HUDEP-2 (cell line): Measurements from ENCODE around the gene FITM2.

Experiments
- DNase-seq, 76 experiments: peaks; one replicate each; lab custom pipeline; 2025; ENCODE audit not compliant: unreplicated experiment in 76 of 76; lab: John Stamatoyannopoulos, UW

FITM2 gene

DNA sequence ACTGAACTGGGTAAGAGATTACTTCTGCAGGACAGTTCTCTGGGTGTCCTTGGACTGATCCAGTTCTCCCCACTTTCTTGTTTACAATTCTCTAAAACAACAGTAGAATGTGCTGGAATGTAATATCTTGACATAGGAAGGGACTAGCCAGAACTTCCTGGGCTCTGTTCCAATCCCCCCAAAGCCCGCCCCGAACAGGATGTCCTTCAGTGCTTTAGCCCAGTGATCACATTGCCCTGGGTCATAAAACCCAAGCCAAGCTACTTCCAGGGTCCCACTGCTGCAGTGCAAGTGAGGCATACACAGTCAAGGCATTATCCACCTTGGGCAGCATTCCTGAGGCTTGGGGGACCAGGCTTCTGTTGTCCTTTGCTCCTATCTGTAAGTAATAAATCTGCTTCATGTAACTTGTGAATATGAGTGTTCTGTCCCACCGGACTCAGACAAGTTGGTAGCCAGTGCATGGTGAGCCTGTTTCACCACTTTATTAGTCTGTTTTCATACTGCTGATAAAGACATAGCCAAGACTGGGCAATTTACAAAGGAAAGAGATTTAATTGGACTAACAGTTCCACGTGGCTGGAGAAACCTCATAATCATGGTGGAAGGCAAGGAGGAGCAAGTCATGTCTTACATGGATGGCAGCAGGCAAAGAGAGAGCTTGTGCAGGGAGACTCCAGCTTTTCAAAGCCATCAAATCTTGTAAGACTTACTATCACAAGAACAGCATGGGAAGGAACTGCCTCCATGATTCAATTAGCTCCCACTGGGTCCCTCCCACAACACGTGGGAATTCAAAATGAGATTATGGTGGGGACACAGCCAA lies 23.5 kb downstream of the FITM2 start:
- DNase-seq = no peak

DNA sequence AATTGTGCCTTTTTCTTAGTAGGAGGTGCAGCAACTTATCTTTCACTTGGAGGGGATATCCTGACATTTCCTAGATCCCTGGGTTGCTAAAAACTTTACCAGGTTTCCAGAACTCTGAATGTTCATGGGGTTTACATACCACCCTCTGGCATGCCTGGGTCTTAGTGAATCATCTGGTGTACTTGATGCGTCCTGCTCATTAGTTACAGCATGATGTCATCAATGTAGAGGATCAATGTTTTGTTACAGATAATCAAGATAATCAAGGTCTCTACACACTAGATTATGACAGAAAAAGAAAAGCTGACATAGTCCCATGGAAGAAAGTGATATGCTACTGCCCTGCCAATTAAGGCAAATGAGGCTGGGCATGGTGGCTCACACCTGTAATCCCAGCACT lies 27.0 kb downstream of the FITM2 start:
- DNase-seq = no peak

DNA sequence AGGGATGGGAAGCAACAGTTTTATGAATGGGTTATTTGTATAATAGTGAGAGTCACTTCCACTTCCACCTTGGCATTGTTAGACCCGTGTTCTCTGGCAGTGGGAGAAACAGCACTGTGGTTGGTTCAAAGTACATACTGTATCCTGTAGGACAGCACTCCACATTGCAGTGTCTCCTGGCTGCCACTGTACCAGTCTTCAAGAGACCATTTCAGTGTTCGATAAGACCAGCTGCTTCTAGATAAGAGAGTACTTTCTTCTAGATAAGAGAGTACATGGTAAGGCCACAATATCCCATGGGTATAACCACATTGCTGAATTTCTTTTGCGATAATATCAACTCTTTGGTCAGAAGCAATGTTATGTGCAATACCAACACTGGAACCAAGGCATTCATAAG lies 28.8 kb downstream of the FITM2 start:
- DNase-seq = peak in 60 of 76 experiments; percentile 6 to 83 (median 44)

DNA sequence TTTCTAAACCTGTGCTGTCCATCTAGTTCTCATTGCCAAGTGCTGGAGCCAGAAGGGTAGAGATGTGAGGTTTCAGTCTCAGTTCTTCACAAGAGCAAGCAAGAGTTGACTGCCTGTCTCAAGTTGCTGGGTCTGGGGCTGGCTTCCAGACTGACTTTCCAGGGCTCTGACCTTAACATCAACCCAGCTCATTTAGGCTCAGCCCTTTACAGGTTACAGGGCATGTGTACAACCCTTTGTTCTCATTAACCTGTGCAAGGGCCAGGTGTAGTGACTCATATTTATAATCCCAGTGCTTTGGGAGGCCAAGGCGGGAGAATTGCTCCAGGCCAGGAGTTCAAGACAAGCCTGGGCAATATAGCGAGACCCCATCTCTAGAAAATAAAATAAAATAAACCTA lies 30.6 kb downstream of the FITM2 start:
- DNase-seq = no peak

DNA sequence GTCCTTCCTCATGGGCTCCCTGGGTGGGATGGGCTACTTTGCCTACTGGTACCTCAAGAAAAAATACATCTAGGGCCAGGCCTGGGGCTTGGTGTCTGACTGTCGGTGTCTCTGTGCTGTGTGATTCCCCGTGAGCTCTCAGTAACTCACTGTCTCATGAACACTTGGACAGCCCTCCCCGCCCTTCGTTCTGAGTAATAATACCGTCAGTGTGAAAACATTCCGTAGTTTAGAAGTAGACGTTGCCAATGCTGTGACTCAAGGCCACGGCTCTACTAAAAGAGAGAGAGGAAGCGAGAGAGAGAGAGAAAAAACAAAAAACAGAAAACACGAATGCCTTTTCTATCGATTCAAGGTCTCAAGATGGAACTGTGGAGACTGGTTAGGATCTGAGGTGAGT lies 31.8 kb downstream of the FITM2 start:
- no peak for DNase-seq

DNA sequence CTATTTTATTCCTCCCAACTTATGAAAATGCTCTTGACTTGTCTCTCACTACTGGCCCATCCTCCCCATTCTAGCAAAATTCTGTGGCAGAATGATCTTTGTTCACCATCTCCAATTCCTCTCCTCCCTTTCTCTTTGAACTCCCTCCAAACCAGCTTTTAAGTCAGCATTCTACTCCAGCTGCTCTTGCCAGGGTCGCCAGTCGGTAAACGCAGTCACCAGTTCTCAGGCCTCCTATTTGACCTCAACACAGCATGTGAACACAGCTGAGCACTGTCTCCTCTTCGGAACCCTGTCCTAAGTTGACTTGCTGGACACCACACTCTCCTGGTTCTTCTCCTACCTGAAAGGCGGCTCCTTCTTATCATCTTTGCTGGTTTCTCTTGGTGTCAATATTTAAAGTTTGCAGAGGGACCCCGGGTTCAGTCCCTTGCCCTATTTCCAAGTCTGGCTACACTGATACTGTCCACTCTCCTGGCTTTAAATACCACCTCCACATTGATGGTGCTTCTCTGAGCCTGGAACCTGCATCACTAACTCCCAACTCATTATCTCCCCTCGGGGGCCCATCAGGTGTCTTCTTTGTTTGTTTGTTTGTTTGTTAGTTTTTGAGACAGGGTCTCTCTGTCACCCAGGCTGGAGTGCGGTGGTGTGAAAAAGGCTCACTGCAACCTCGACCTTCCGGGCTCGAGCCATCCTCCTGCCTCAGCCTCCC lies 36.5 kb downstream of the FITM2 start:
- DNase-seq = no peak

DNA sequence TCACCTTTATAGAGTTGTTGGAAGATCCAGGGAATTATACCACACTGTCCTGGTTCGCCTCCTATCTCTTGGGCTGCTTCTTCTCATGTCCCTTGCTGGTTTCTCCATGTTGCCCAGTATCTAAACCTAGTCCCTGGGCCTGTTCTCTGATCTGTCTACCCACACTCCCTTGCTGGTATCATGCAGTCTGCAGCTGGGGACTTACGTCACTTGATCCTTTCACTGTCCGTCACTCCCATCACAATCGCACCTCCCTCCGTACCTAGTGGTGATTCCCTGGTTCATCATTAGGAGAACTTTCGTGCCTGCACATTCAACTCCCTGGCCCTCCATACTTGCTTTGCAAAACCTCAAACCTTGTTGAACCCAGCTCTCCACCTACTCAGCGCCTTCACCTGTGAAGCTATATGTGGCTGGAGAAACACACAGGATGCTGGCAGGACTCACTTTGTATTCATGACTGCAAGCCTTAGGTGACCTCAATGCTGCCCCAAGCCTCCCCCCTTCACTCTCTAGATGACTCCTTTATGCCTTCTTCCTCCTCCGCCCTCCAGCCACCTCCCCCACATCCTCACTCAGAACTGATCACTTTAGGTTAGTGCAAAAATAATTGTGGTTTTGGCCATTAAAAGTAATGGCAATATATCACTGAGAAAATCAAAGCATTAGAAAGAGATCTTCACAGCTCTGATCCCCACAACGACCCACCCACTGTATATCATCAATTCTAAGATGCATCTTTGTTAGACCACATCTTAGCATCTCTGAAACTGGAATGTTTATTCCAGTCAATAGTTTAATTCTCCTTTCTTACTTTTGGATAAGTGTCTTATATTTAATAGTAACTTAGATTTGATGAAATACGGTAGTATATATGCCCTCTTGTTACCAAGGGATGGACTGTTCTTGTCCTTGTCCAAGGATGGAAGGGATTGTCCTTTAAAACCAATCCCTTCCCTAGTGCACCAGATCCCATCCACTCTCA lies 37.5 kb downstream of the FITM2 start:
- DNase-seq = no peak

DNA sequence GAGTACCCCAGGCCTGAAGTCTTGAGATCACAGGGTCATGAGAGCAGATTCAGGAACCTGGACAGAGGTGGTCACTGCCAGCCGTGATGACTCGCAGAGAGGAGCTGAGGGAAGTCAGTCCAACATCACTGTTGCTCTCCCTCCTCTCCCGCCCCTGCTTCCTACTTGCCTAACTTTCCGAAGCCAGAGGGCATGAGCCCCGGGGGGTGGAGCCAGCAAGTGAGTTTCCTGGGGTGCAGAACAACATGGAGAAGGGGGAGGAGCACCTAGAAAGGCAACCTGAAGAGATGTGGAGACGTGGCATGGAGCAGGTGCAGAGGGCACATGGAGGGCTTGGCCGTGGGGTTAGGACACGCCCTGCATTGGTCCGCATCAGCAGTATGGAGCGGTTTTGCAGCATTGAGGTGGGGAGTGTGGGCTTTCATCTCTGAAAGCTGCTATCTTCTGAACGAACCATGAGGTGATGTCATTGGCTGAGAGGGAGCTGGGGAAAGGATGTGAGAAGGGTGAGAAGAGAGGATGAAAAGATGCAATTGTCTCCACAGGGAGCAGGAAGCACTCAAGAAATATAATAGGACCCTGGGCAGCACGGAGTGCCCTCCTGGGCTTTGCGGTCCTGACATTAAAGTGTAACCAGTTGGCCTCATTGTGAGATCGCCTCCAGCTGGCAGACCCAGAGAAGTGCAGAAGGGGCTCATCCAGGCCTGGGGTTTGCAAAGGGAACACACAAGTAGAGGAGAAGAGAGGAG lies 38.9 kb downstream of the FITM2 start:
- peak in 3 of 76 experiments; percentile 3 to 9 (median 5) for DNase-seq

DNA sequence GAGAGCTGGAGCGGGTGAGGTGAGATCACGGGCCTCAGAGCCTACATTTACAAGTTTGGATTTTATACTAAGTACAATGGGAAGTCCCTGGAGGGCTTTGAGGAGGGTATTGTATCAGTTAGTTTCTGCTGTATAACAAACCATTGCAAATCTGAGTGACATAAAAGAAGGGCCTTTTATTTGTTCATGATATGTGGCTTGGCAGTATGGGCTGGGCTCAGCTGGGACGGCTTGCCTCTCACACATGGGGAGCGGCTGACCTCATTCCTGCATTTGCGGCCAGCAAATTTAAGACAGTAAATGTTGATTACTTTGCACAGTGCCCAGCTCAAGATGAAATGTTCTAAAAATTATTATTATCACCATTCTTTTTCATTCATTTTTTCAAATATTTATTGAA lies 42.2 kb downstream of the FITM2 start:
- no peak for DNase-seq

DNA sequence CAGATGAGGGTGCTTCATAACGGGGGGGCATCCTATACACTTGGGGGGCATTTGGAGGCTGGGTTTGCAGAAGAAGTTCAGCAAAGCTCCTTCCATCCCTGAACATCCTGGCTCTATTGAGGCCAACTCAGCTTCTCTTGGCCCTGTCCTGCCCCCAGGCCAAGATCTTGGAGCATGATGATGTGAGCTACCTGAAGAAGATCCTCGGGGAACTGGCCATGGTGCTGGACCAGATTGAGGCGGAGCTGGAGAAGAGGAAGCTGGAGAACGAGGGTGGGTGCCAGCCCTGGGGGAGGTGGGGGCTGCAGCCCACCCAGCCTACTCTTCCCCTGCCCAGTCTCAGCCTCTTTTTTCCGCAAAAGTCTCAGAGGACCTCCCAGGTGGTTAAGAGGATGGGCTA lies 46.7 kb downstream of the FITM2 start:
- DNase-seq = peak in 5 of 76 experiments; percentile 3 to 28 (median 13)

DNA sequence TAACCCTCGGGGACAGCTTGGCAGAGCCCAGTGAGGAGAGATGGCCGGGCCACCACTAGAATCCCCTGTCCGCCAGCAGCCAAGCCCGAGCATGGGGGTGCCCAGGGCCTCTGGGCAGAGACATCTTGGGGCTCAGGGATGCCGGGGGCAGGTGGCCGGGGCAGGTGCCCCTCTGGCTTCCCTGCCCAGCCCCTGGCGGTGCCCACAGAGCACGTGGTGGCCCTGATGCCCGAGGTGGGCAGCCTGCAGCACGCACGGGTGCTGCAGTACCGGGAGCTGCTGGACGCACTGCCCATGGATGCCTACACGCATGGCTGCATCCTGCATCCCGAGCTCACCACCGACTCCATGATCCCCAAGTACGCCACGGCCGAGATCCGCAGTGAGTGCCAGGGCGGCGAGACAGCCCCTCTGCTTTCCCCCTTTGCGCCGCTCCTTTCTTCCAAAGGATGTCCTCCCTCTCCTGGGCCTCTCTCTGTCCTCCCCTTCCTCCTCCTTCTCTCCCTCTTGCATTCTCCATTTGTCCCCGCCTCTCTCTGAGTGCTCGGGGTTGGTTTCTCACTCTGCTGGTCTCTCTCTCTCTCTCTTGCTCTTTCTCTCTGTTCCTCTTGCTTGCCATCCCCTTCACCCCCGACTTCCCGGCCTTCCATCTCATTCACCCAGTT lies 52.6 kb downstream of the FITM2 start:
- DNase-seq = no peak

DNA sequence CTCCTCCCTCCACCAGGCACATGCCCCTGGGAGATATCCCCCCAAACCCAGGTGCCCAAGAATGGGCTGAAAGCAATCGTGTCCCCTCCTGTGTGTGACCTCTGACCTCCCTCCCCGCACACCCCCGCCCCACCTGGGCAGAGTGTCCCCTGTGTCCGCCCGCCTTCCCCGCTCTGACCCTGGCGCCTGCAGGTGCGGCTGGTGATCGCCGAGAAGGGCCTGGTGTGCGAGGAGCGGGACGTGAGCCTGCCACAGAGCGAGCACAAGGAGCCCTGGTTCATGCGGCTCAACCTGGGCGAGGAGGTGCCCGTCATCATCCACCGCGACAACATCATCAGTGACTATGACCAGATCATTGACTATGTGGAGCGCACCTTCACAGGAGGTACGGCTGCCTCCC lies 54.0 kb downstream of the FITM2 start:
- no peak for DNase-seq

DNA sequence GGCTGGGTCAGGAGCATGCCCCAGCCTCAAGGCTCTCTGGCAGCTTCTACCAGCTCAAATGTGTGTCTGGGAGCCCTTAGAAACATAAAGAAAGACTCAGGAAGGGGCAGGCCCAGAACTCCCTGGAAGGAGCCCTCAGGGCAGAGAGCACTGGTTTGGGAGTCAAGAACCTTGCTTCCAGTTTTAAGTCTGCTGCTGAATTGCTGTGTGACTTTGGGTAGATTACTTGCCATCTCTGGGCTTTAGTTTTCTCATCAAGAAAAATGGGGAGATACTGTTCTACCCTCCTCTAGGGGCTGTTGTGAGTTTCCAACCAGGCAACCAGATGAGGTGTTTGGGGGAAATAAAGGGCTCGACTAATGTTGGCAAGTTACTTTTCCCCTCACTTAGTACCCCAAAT lies 55.1 kb downstream of the FITM2 start:
- DNase-seq = no peak

DNA sequence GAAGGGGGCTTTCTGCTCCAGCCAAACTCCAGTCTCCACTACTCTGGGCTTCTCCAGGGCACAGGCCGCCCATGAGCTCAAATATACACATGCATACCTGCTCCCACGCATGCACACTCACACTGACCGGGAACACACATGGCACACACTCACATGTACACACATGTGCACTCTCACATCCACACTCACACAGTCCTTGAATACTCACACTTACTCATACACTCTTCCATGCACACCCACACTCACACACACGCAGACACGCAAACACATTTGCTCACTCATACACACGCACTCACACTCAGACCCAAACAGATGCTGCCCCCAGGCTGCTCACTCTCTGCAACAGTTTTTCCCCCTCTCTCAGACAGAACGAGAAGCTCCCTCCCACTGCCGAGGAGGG lies 56.9 kb downstream of the FITM2 start:
- DNase-seq = no peak

DNA sequence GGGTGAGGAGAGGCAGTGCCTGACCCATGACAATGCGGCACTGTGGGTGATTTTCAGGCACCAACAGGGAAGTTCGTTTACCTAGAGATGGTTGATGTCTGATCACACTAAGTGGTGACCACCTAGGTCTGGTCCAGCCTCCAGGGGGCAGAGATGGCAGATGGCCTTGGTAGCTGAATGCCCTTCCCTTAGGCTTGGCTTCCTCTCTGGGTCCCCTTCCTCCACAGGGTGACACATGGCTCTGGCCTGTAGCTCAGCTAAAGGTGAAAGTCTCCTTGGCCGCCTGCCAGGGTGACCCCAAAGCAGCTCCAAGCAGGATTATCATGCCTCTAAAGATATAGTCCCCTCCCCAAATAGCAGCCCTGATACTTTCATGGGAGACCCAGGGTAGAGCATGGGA lies 57.5 kb downstream of the FITM2 start:
- peak in 1 of 76 experiments; percentile 5 for DNase-seq
